Mesenchymal stem cell (in vitro differentiated cells and primary cell): ENCODE results near the gene GCH1.

ENCODE experiments used
- DNase-seq: peaks from one replicate; pipeline ENCODE4 v3.0.0-alpha.2; 2013
- H2AFZ ChIP-seq: one replicate; pipeline ENCODE4 v1.6.1; 2013; ENCODE audit warnings: low read depth, mild to moderate bottlenecking, control low read depth, inconsistent platforms, low read length, moderate library complexity
- H2AK5ac ChIP-seq: 2 replicates; pipeline ENCODE4 v1.6.1; 2013; ENCODE audit warnings: low read length, moderate library complexity, mild to moderate bottlenecking, inconsistent platforms; ENCODE audit not compliant: severe bottlenecking
- H2BK120ac ChIP-seq: one replicate; pipeline ENCODE4 v1.6.1; 2013; ENCODE audit warnings: low read depth, mild to moderate bottlenecking, inconsistent platforms, low read length, moderate library complexity
- H2BK12ac ChIP-seq, 2 experiments: one replicate each; pipeline ENCODE4 v1.6.1; 2013; ENCODE audit warnings: inconsistent platforms in 2 of 2, low read length in 2 of 2, mild to moderate bottlenecking in 2 of 2, moderate library complexity in 2 of 2, control low read depth in 1 of 2
- H2BK15ac ChIP-seq: one replicate; pipeline ENCODE4 v1.6.1; 2013; ENCODE audit warnings: mild to moderate bottlenecking, low read depth, inconsistent platforms; ENCODE audit not compliant: poor library complexity, severe bottlenecking
- H2BK5ac ChIP-seq: 2 replicates; pipeline ENCODE4 v1.6.1; 2013; ENCODE audit warnings: low read depth, mild to moderate bottlenecking, low read length, control low read depth, inconsistent platforms; ENCODE audit not compliant: poor library complexity, severe bottlenecking
- H3K14ac ChIP-seq, 2 experiments: one replicate each; pipeline ENCODE4 v1.6.1; 2013; ENCODE audit warnings: inconsistent platforms in 2 of 2, low read length in 2 of 2, control low read depth in 1 of 2, mild to moderate bottlenecking in 1 of 2, moderate library complexity in 1 of 2
- H3K18ac ChIP-seq, 2 experiments: one replicate each; pipeline ENCODE4 v1.6.1; 2013; ENCODE audit warnings: inconsistent platforms in 2 of 2, low read length in 2 of 2, control low read depth in 1 of 2, low read depth in 1 of 2, mild to moderate bottlenecking in 1 of 2
- H3K23ac ChIP-seq, 2 experiments: one replicate each; pipeline ENCODE4 v1.6.1; 2013; ENCODE audit warnings: inconsistent platforms in 2 of 2, low read length in 2 of 2, mild to moderate bottlenecking in 2 of 2, moderate library complexity in 2 of 2, control low read depth in 1 of 2
- H3K27ac ChIP-seq: 2 replicates; pipeline ENCODE4 v1.5.1; 2013; ENCODE audit warnings: mild to moderate bottlenecking, moderate library complexity, low read length, control low read depth, inconsistent platforms; ENCODE audit not compliant: poor library complexity, severe bottlenecking
- H3K27me3 ChIP-seq, 2 experiments: 2 replicates each; pipeline versions ENCODE4 v1.6.1 to v1.7.0; 2013; ENCODE audit warnings: low read length in 2 of 2, mild to moderate bottlenecking in 2 of 2, moderate library complexity in 2 of 2, control low read depth in 1 of 2, inconsistent platforms in 1 of 2; ENCODE audit not compliant: control insufficient read depth in 1 of 2, insufficient read depth in 1 of 2
- H3K36me3 ChIP-seq, 2 experiments: 2 replicates each; pipeline versions ENCODE4 v1.6.1 to v1.7.0; 2013; ENCODE audit warnings: low read length in 2 of 2, control low read depth in 1 of 2, inconsistent platforms in 1 of 2, low read depth in 1 of 2, mild to moderate bottlenecking in 1 of 2; ENCODE audit not compliant: insufficient read depth in 2 of 2, control insufficient read depth in 1 of 2
- H3K4ac ChIP-seq, 2 experiments: one replicate each; pipeline ENCODE4 v1.6.1; 2013; ENCODE audit warnings: inconsistent platforms in 2 of 2, low read length in 2 of 2, mild to moderate bottlenecking in 2 of 2, moderate library complexity in 2 of 2, control low read depth in 1 of 2, low read depth in 1 of 2
- H3K4me1 ChIP-seq: 2 replicates; pipeline ENCODE4 v1.6.1; 2013; ENCODE audit warnings: low read depth, low read length, control low read depth; ENCODE audit not compliant: control insufficient read depth, insufficient read depth
- H3K4me2 ChIP-seq: 2 replicates; pipeline ENCODE4 v1.6.1; 2013; ENCODE audit warnings: low read length, mild to moderate bottlenecking, inconsistent platforms; ENCODE audit not compliant: poor library complexity, severe bottlenecking
- H3K4me3 ChIP-seq, 2 experiments: 2 replicates each; pipeline versions ENCODE4 v1.5.1 to v1.7.0; 2013; ENCODE audit warnings: low read length in 2 of 2, mild to moderate bottlenecking in 2 of 2, control low read depth in 1 of 2, low read depth in 1 of 2; ENCODE audit not compliant: insufficient read depth in 1 of 2
- H3K79me1 ChIP-seq: replicated peaks from 2 replicates; pipeline ENCODE4 v1.6.1; 2013; ENCODE audit warnings: mild to moderate bottlenecking, control low read depth, low read length, inconsistent platforms; ENCODE audit not compliant: poor library complexity, severe bottlenecking
- H3K9ac ChIP-seq: 2 replicates; pipeline ENCODE4 v1.7.0; 2013; ENCODE audit warnings: mild to moderate bottlenecking, low read length, moderate library complexity
- H3K9me3 ChIP-seq: 2 replicates; pipeline ENCODE4 v1.7.0; 2013; ENCODE audit warnings: mild to moderate bottlenecking, low read length; ENCODE audit not compliant: control insufficient read depth
- H4K8ac ChIP-seq: one replicate; pipeline ENCODE4 v1.6.1; 2013; ENCODE audit warnings: inconsistent platforms, mild to moderate bottlenecking, low read length, moderate library complexity
- H4K91ac ChIP-seq: one replicate; pipeline ENCODE4 v1.6.1; 2013; ENCODE audit warnings: mild to moderate bottlenecking, low read length, inconsistent platforms
- WGBS: methylation state at CpG from one replicate; pipeline ENCODE4 v1.1.7; 2013; ENCODE audit warnings: mixed read lengths; 5-methylcytosine and 5-hydroxymethylcytosine counted together

The GCH1 gene

DNA sequence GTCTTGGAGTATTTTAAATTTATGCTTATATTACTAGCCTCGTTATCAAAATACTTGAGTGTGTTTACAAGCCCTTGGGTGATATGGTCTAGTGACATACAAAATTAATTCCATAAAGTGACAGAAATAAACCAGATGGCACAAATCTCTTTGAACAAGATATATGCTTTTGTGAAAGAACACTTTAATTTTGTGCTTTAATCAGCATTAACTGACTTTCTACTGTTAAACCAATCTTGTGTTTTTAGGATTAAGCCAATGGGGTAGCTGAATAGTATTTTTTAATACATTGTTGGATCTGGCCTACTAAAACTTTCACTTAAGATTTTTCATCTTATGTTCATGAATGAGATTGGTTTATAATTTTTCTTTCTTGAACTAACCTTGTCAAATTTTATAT, 30.4 kb upstream of the GCH1 start:
- Histone ChIP-seq H3K18ac (no peak overlapping the region), H3K23ac (no peak overlapping the region), H3K27ac (no peak overlapping the region), H2AK5ac (no peak overlapping the region), H3K9ac (no peak overlapping the region), H3K14ac (no peak overlapping the region), H3K4me3 (no peak overlapping the region), H3K4me2 (no peak overlapping the region), H3K9me3 (no peaks in the 10 kb centered on the region), H4K8ac (no peak overlapping the region), H3K36me3 (no peaks in the 10 kb centered on the region), H2BK5ac (no peak overlapping the region), H2BK120ac (no peak overlapping the region), H2AFZ (no peak overlapping the region), H4K91ac (no peak overlapping the region), H3K79me1 (no peaks in the 10 kb centered on the region), H2BK12ac (no peak overlapping the region), H3K4ac (no peak overlapping the region), H3K27me3 (no peaks in the 10 kb centered on the region), H3K4me1 (no peaks in the 10 kb centered on the region), H2BK15ac (no peak overlapping the region)
- no peak for DNase-seq
- WGBS, result no CpG with 5 or more reads among the region's 1 CpG

DNA sequence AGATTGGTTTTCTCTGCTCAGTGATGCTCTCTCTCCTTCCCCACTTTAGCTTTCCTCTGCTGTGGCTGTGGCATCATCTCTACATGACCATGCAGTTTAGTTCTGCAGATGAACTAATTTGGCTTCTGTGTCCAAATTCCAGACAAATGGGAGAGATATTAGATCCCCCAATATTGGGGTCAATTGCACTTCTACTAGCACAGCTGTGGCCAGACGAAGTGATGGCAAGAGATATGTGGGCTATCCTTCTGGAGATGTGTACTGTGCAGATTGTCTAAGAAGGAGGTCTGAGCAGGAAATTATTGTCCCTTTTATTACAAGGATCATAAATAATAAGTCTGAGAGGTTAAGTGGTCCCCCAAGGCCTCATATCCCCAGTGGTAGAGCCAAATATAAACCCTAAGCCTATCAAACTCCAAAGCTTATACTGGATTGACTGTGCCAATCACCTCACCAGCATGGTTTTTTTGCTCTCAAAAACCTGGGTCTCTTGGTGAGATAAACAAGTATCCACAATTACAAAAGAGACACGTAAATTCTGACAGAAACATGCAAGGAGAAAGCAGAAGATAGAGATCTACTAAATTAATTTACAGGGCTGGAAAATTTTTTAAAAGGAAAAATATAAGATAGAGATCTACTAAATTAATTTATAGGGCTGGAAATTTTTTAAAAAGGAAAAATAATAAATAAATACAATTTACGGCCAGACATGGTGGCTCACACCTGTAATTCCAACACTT, 29.1 kb upstream of the GCH1 start:
- H3K18ac ChIP-seq, result no peak overlapping the region
- H3K27me3 ChIP-seq, result no peaks in the 10 kb centered on the region
- H2AFZ ChIP-seq, result no peak overlapping the region
- no peak overlapping the region for H3K4me2 ChIP-seq
- no peak overlapping the region for H4K91ac ChIP-seq
- no peak overlapping the region for H3K4ac ChIP-seq
- H4K8ac ChIP-seq, result no peak overlapping the region
- no peaks in the 10 kb centered on the region for H3K9me3 ChIP-seq
- no peaks in the 10 kb centered on the region for H3K79me1 ChIP-seq
- no peak overlapping the region for H2AK5ac ChIP-seq
- H3K14ac ChIP-seq, result no peak overlapping the region
- no peak overlapping the region for H2BK5ac ChIP-seq
- H3K36me3 ChIP-seq, result no peaks in the 10 kb centered on the region
- DNase-seq, result no peak
- H3K23ac ChIP-seq, result no peak overlapping the region
- H3K9ac ChIP-seq, result no peak overlapping the region
- no peak overlapping the region for H3K4me3 ChIP-seq
- no peak overlapping the region for H2BK15ac ChIP-seq
- no peak overlapping the region for H2BK12ac ChIP-seq
- H3K4me1 ChIP-seq, result no peaks in the 10 kb centered on the region
- H3K27ac ChIP-seq, result no peak overlapping the region
- H2BK120ac ChIP-seq, result no peak overlapping the region
- WGBS, result 93% methylated on average over 1 of the region's 3 CpGs

- DNase-seq, result no peak
- no peaks in the 10 kb centered on the region for H3K36me3 ChIP-seq
- no peaks in the 10 kb centered on the region for H3K27me3 ChIP-seq
- no peaks in the 10 kb centered on the region for H3K4me1 ChIP-seq
- no peak overlapping the region for H3K4ac ChIP-seq
- no peak overlapping the region for H2BK12ac ChIP-seq
- H3K9ac ChIP-seq, result no peak overlapping the region
- no peak overlapping the region for H2BK5ac ChIP-seq
- H4K91ac ChIP-seq, result no peak overlapping the region
- no peak overlapping the region for H3K18ac ChIP-seq
- H3K4me2 ChIP-seq, result no peak overlapping the region
- H3K79me1 ChIP-seq, result no peaks in the 10 kb centered on the region
- H3K23ac ChIP-seq, result no peak overlapping the region
- H3K4me3 ChIP-seq, result no peak overlapping the region
- no peak overlapping the region for H4K8ac ChIP-seq
- no peaks in the 10 kb centered on the region for H3K9me3 ChIP-seq
- no CpG with 5 or more reads among the region's 1 CpG for WGBS
- H3K14ac ChIP-seq, result no peak overlapping the region
- H2AFZ ChIP-seq, result no peak overlapping the region
- H2AK5ac ChIP-seq, result no peak overlapping the region
- H3K27ac ChIP-seq, result no peak overlapping the region
- no peak overlapping the region for H2BK120ac ChIP-seq
- no peak overlapping the region for H2BK15ac ChIP-seq
Measured at GRCh38 chr14:54931101-54931500, 28.5 kb upstream of the GCH1 start.

GRCh38 chr14:54929556-54929955, 26.9 kb upstream of the GCH1 start:
- no peaks in the 10 kb centered on the region for H3K9me3 ChIP-seq
- H3K23ac ChIP-seq, result no peak overlapping the region
- no peak overlapping the region for H4K8ac ChIP-seq
- H2BK15ac ChIP-seq, result no peak overlapping the region
- H3K14ac ChIP-seq, result no peak overlapping the region
- no peak overlapping the region for H2BK5ac ChIP-seq
- no peaks in the 10 kb centered on the region for H3K4me1 ChIP-seq
- H3K18ac ChIP-seq, result no peak overlapping the region
- H2BK120ac ChIP-seq, result no peak overlapping the region
- H3K27me3 ChIP-seq, result no peaks in the 10 kb centered on the region
- H3K79me1 ChIP-seq, result no peaks in the 10 kb centered on the region
- H2BK12ac ChIP-seq, result no peak overlapping the region
- H4K91ac ChIP-seq, result no peak overlapping the region
- H3K4ac ChIP-seq, result no peak overlapping the region
- H2AFZ ChIP-seq, result no peak overlapping the region
- no peak overlapping the region for H3K4me3 ChIP-seq
- DNase-seq, result no peak
- no peak overlapping the region for H3K4me2 ChIP-seq
- no peaks in the 10 kb centered on the region for H3K36me3 ChIP-seq
- no peak overlapping the region for H3K9ac ChIP-seq
- no peak overlapping the region for H2AK5ac ChIP-seq
- H3K27ac ChIP-seq, result no peak overlapping the region
